Fibroblast of the aortic adventitia (primary cell): ENCODE data around the gene PLXNB2. TPM values are rescaled to one million over a fixed set of nuclear protein-coding genes. Genes with fewer than 3 reads are reported as not detected.

Experiments used
- DNase-seq: peaks from one replicate; pipeline ENCODE4 v3.0.0-alpha.2; 2010; ENCODE audit warnings: low read depth
- H3K4me3 ChIP-seq: 2 replicates; pipeline ENCODE4 v1.5.1; 2011; ENCODE audit warnings: low read depth, mild to moderate bottlenecking, control low read depth, low read length, moderate library complexity
- CTCF ChIP-seq: IDR thresholded peaks from 2 replicates; pipeline ENCODE4 v1.5.1; 2011; ENCODE audit warnings: mild to moderate bottlenecking, low read length, control low read depth, inconsistent platforms; ENCODE audit not compliant: insufficient read depth
- total RNA-seq: library from RNA; depleted of rRNA; stranded (reverse); fragments of >200 nt; gene quantifications from 2 replicates; pipeline ENCODE4 v1.2.3, GENCODE V29; 2012; ENCODE audit warnings: low replicate concordance

Gene PLXNB2
- total RNA-seq, 1 donor, result 130 TPM

DNA sequence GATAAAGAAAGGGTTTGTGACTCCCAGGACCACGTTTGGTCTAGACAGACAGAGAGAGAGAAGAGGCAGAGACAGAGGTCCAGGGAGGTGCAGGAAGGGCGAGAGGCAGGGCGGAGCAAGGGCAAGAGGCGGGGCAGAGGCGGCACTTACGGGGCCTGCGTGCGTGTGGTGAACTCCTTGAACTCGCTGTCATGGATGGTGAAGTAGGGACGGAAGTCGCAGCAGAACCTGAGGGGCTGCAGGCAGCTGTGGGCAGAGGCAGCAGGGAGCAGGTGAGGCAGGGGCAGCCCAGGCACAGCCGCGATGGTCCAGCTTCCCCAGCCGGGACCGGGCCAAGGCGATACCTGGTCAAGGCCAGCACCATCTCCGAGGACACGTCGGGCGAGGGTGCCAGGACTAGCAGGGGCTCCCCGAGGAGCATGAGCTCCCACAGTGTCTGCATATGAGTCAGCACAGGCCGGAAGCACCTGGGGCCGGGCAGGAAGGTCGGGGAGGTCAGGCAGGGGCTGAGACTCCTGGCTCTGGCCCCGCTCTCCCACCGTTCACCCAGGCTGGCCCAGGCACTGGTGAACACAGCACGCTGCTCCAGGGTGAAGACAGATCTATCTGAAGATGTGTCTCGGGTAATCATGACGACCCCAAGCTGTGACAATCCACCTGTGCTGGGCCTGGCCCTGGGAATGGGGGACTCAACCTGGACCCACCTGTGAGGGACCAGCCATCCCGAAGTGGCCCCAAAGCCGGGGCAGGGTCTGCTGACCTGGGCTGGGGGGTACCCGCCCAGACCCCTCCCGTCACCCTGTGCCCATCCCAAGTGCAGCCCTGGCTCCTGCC, 7.2 kb upstream of the PLXNB2 start:
- DNase-seq, result no peak
- H3K4me3 ChIP-seq, result no peak overlapping the region
- no peak for TF ChIP-seq CTCF

- no peak for TF ChIP-seq CTCF
- H3K4me3 ChIP-seq, result no peak overlapping the region
- no peak for DNase-seq
Measured at GRCh38 chr22:50314081-50314454, 6.6 kb upstream of the PLXNB2 start.

GRCh38 chr22:50313600-50313999, 6.2 kb upstream of the PLXNB2 start:
- H3K4me3 ChIP-seq, result no peak overlapping the region
- TF ChIP-seq CTCF, result no peak
- DNase-seq, result no peak

GRCh38 chr22:50313021-50313420, 5.6 kb upstream of the PLXNB2 start:
- no peak for DNase-seq
- TF ChIP-seq CTCF, result no peak
- H3K4me3 ChIP-seq, result no peak overlapping the region

DNA sequence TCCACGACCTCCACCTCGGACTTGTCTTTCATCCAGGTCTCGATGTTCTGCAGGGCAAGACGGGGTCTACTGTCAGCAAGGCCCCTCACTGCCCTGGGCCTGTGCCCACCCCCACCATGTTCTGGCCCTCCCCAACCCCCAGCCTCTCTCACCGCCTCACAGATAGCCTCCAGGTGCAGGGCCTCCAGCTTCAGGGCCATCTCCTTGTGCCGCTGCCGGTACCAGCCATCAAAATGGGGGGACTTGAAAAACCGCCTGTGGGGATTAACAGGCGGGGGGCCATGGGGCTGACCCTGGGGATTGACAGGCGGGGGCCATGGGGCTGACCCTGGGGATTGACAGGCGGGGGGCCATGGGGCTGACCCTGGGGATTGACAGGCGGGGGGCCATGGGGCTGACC, 4.9 kb upstream of the PLXNB2 start:
- DNase-seq, result no peak
- no peak for TF ChIP-seq CTCF
- H3K4me3 ChIP-seq, result no peak overlapping the region

DNA sequence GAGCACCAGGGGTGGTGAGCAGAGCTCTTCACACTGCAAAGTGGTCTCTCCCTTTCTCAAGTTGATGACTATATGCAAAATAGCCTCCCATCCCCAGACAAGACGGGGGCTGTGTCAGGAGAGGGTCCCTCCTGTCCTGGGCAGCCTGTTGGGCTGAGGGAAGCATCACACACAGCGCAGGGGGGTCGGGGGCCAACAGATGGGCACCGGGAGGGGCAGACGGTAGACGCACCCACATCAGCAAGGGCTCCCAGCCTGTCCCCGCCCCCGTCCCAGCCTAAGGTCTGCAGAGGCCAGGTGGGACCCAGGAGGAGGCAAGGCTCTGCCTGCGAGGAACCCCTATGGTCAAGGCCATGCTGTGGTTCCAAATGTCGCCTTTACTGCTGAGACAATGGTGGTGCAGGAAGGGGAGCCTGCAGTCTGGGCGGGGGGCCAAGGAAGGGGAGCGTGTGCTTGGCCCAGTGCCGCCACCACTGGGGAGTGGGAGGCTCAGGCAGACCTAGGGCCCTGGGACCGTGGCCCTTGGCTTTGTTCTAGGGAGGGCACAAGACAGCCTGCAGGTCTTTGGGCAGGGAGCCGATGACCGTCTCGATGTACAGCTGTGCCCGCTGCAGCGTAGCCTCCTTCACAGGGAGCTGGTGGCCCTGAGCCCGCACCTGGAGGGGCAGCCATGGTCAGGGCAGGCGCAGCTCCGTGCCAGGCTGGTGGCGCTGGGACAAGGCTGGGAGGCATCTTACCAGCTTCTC, 4.3 kb upstream of the PLXNB2 start:
- TF ChIP-seq CTCF, result no peak
- no peak for DNase-seq
- no peak overlapping the region for H3K4me3 ChIP-seq
